H1 (cell line): ENCODE data around the gene MGMT. TPM values are rescaled to one million over a fixed set of nuclear protein-coding genes. Genes with fewer than 3 reads are reported as not detected.

Experiments used
- CTCF ChIA-PET: fragments of 300-600 bp; sonication (Branson Sonifier 250); formaldehyde crosslinking; loops from one replicate; lab custom pipeline; 2021; ENCODE audit not compliant: partially characterized antibody; lab: Charles Lee
- POLR2A ChIA-PET: fragments of 300-600 bp; sonication (Branson Sonifier 250); formaldehyde crosslinking; loops from one replicate; lab custom pipeline; 2021; ENCODE audit warnings: inconsistent platforms; ENCODE audit not compliant: partially characterized antibody; lab: Charles Lee
- DNase-seq, 2 experiments: peaks; one replicate each; pipeline versions ENCODE4 v3.0.0 to v3.0.0-alpha.2; 2010 to 2022; ENCODE audit warnings: low spot score in 2 of 2, low read depth in 1 of 2, mixed read lengths in 1 of 2
- FAIRE-seq: peaks from 2 replicates; lab custom pipeline; 2011; peaks lifted over from hg19 to GRCh38; lab: Jason Lieb, UNC
- H2AFZ ChIP-seq: 2 replicates; pipeline ENCODE4 v1.8.1; 2012; ENCODE audit warnings: low read length, inconsistent platforms
- H2AK5ac ChIP-seq: 2 replicates; pipeline ENCODE4 v1.6.1; 2013; ENCODE audit warnings: low read depth, low read length
- H2BK120ac ChIP-seq: replicated peaks from 2 replicates; pipeline ENCODE3; 2013; ENCODE audit warnings: low read depth, low read length, inconsistent platforms
- H2BK12ac ChIP-seq: 2 replicates; pipeline ENCODE4 v1.6.1; 2013; ENCODE audit warnings: low read depth, low read length
- H2BK15ac ChIP-seq: 2 replicates; pipeline ENCODE4 v1.6.1; 2013; ENCODE audit warnings: low read length
- H2BK20ac ChIP-seq: 2 replicates; pipeline ENCODE4 v1.6.1; 2013; ENCODE audit warnings: low read length
- H2BK5ac ChIP-seq: 2 replicates; pipeline ENCODE4 v1.6.1; 2013; ENCODE audit warnings: low read depth, low read length
- H3K14ac ChIP-seq: 2 replicates; pipeline ENCODE4 v1.6.1; 2013; ENCODE audit warnings: inconsistent platforms; ENCODE audit not compliant: insufficient read length
- H3K18ac ChIP-seq: 2 replicates; pipeline ENCODE4 v1.6.1; 2013; ENCODE audit warnings: low read length; ENCODE audit errors: extremely low read depth
- H3K23ac ChIP-seq: 2 replicates; pipeline ENCODE4 v1.6.1; 2013; ENCODE audit warnings: inconsistent platforms; ENCODE audit not compliant: insufficient read length
- H3K23me2 ChIP-seq: 2 replicates; pipeline ENCODE4 v1.6.1; 2013; ENCODE audit warnings: low read depth, low read length
- H3K27ac ChIP-seq: 2 replicates; pipeline ENCODE4 v1.6.1; 2011; ENCODE audit warnings: low read depth, low read length, inconsistent platforms
- H3K27me3 ChIP-seq, 4 experiments: replicated peaks in 1 of 4; 1 replicate in 1 of 4; 2 replicates in 3 of 4; pipeline versions ENCODE4 v1.6.1 to v1.8.1; 2011 to 2013; ENCODE audit warnings: low read length in 3 of 4, mild to moderate bottlenecking in 3 of 4, inconsistent platforms in 2 of 4, mixed read lengths in 2 of 4, moderate library complexity in 1 of 4; ENCODE audit not compliant: control insufficient read depth in 3 of 4, insufficient read depth in 3 of 4; ENCODE audit errors: extremely low read depth in 1 of 4
- H3K36me3 ChIP-seq, 4 experiments: 2 replicates each; pipeline versions ENCODE4 v1.6.1 to v1.8.1; 2011 to 2013; ENCODE audit warnings: mild to moderate bottlenecking in 4 of 4, low read length in 3 of 4, moderate library complexity in 2 of 4, control low read depth in 1 of 4, inconsistent platforms in 1 of 4; ENCODE audit not compliant: insufficient read depth in 4 of 4, control insufficient read depth in 2 of 4
- H3K4ac ChIP-seq: replicated peaks from 2 replicates; pipeline ENCODE3; 2013; ENCODE audit warnings: low read length, low read depth, mixed read lengths, inconsistent platforms; ENCODE audit not compliant: insufficient read length
- H3K4me1 ChIP-seq, 4 experiments: replicated peaks in 1 of 4; 1 replicate in 1 of 4; 2 replicates in 3 of 4; pipeline versions ENCODE4 v1.6.1 to v1.8.1; 2011 to 2013; ENCODE audit warnings: low read length in 3 of 4, inconsistent platforms in 2 of 4, mixed read lengths in 1 of 4; ENCODE audit not compliant: insufficient read depth in 4 of 4, control insufficient read depth in 3 of 4
- H3K4me2 ChIP-seq, 2 experiments: 2 replicates each; pipeline versions ENCODE4 v1.6.1 to v1.8.1; 2011 to 2013; ENCODE audit warnings: low read depth in 2 of 2, low read length in 2 of 2, control low read depth in 1 of 2, inconsistent platforms in 1 of 2, mild to moderate bottlenecking in 1 of 2; ENCODE audit not compliant: insufficient read depth in 1 of 2
- H3K4me3 ChIP-seq, 4 experiments: fragments of 200-600, 300-600 bp in 1 of 4; sonication (generic), shearing (Covaris generic), sonication (Bioruptor Twin) in 1 of 4; 2 replicates each; pipeline versions ENCODE4 v1.5.1 to v1.8.1; 2011 to 2016; ENCODE audit warnings: low read length in 4 of 4, low read depth in 3 of 4, control low read depth in 2 of 4, inconsistent platforms in 2 of 4, mild to moderate bottlenecking in 2 of 4, mixed read lengths in 1 of 4, moderate library complexity in 1 of 4; ENCODE audit not compliant: insufficient read depth in 2 of 4; ENCODE audit errors: extremely low read depth in 1 of 4
- H3K56ac ChIP-seq: replicated peaks from 2 replicates; pipeline ENCODE3; 2013; ENCODE audit warnings: low read depth, mild to moderate bottlenecking, mixed read lengths, low read length, inconsistent platforms; ENCODE audit not compliant: insufficient read length
- H3K79me1 ChIP-seq: 2 replicates; pipeline ENCODE4 v1.6.1; 2013; ENCODE audit warnings: low read depth, low read length, control low read depth
- H3K79me2 ChIP-seq, 2 experiments: 2 replicates each; pipeline versions ENCODE4 v1.6.1 to v1.8.1; 2012 to 2013; ENCODE audit warnings: low read length in 2 of 2, mild to moderate bottlenecking in 2 of 2, inconsistent platforms in 1 of 2; ENCODE audit not compliant: insufficient read depth in 2 of 2, control insufficient read depth in 1 of 2
- H3K9ac ChIP-seq, 4 experiments: replicated peaks in 1 of 4; 1 replicate in 1 of 4; 2 replicates in 3 of 4; pipeline versions ENCODE4 v1.6.1 to v1.8.1; 2011 to 2013; ENCODE audit warnings: low read depth in 3 of 4, low read length in 3 of 4, control low read depth in 2 of 4, mild to moderate bottlenecking in 2 of 4, moderate library complexity in 2 of 4, inconsistent platforms in 1 of 4; ENCODE audit errors: extremely low read depth in 1 of 4
- H3K9me3 ChIP-seq, 2 experiments: 2 replicates each; pipeline versions ENCODE4 v1.6.1 to v1.8.1; 2012 to 2013; ENCODE audit warnings: mild to moderate bottlenecking in 2 of 2, moderate library complexity in 2 of 2, control low read depth in 1 of 2, inconsistent platforms in 1 of 2, low read depth in 1 of 2, low read length in 1 of 2, mixed read lengths in 1 of 2; ENCODE audit not compliant: insufficient read depth in 2 of 2
- H4K20me1 ChIP-seq, 2 experiments: replicated peaks in 1 of 2; 2 replicates each; pipeline versions ENCODE3 to v1.8.1; 2011 to 2013; ENCODE audit warnings: inconsistent platforms in 2 of 2, low read length in 2 of 2, mild to moderate bottlenecking in 1 of 2; ENCODE audit not compliant: insufficient read depth in 2 of 2, control insufficient read depth in 1 of 2
- H4K5ac ChIP-seq: 2 replicates; pipeline ENCODE4 v1.6.1; 2013; ENCODE audit warnings: low read length, low read depth, mixed read lengths, inconsistent platforms; ENCODE audit not compliant: insufficient read length
- H4K8ac ChIP-seq: 2 replicates; pipeline ENCODE4 v1.8.0; 2013; ENCODE audit warnings: mild to moderate bottlenecking, moderate library complexity, low read length, inconsistent platforms; ENCODE audit not compliant: insufficient read depth; ENCODE audit errors: extremely low read depth
- H4K91ac ChIP-seq: replicated peaks from 2 replicates; pipeline ENCODE3; 2013; ENCODE audit warnings: low read length, mixed read lengths, inconsistent platforms; ENCODE audit not compliant: insufficient read length
- CBX5 ChIP-seq: fragments of 300-800, 300-1000 bp; sonication (generic); IDR thresholded peaks from 2 replicates; pipeline ENCODE4 v1.7.1; 2016; ENCODE audit warnings: antibody characterized with exemption, low read length, low read depth
- SP1 ChIP-seq: IDR thresholded peaks from 2 replicates; pipeline ENCODE4 v1.6.1; 2011; ENCODE audit warnings: low read depth, low read length
- WGBS, 2 experiments: shearing (Covaris generic) in 1 of 2; methylation state at CpG; one replicate each; pipeline versions ENCODE4 v1.1.6 to v1.1.7; 2013 to 2015; ENCODE audit warnings: low lambda C conversion rate in 2 of 2, mixed read lengths in 2 of 2, inconsistent platforms in 1 of 2, low coverage in 1 of 2, missing lambda C conversion rate in 1 of 2; ENCODE audit not compliant: insufficient replicate concordance in 2 of 2, insufficient coverage in 1 of 2, insufficient read length in 1 of 2; ENCODE audit errors: extremely low coverage in 1 of 2, missing lambda C conversion rate in 1 of 2; 5-methylcytosine and 5-hydroxymethylcytosine counted together
- polyA plus RNA-seq, 7 experiments: library from polyadenylated mRNA; depleted of rRNA in 3 of 7; stranded (reverse) in 5 of 7; unstranded in 2 of 7; fragments of >200 nt in 5 of 7; fragments of 200-250 nt in 2 of 7; gene quantifications; 1 replicate in 5 of 7; 2 replicates in 1 of 7; 4 replicates in 1 of 7; pipeline versions ENCODE4 v1.2.1 to v1.2.3, GENCODE V29; 2011 to 2013; ENCODE audit warnings: missing spikeins in 2 of 7, mixed read lengths in 2 of 7
- total RNA-seq: library from RNA; stranded (reverse); fragmentation: NEBNext Ultra II Directional; extraction: Animal tissue kit (Norgen Biotek cat#: 25700); gene quantifications from 2 replicates; pipeline ENCODE4 v1.2.1, GENCODE V29; 2021

The MGMT gene
- total and polyA plus RNA-seq, 2 of the 8 experiments (the other 6 are each of a cell fraction or from before 2014, with no cell fraction given): 9.9 to 10.7 TPM

- H3K79me2 ChIP-seq: no peaks in the 10 kb centered on the region
- no peak overlapping the region; the same call in 1 of the 2 replicates for H2BK5ac ChIP-seq
- ChIA-PET CTCF (interaction anchor here (0.6 to 4.8 kb wide), 12 partner anchors 9 to 510 kb away, joined by 3 to 38 read pairs (median 3); no protein-coding TSS in a partner anchor), POLR2A (no interaction called here)
- H2BK20ac ChIP-seq: no peak overlapping the region
- H4K91ac ChIP-seq: no peak overlapping the region
- H3K56ac ChIP-seq: no peak overlapping the region
- no peak overlapping the region for H2AK5ac ChIP-seq
- no peak overlapping the region for H2BK120ac ChIP-seq
- no peak overlapping the region for H2BK12ac ChIP-seq
- H3K18ac ChIP-seq: no peak overlapping the region; the same call in 1 of the 2 replicates
- no peak overlapping the region for H2BK15ac ChIP-seq
- no peak overlapping the region for H3K4me2 ChIP-seq
- H3K4me3 ChIP-seq: no peak overlapping the region
- H3K9ac ChIP-seq: no peak overlapping the region
- no peak overlapping the region for H4K8ac ChIP-seq
- peaks cover 0 to 6% (median 2%) of the 10 kb centered on the region in 4 experiments; a peak in 5 of 7 replicates for H3K4me1 ChIP-seq
- H3K79me1 ChIP-seq: no peaks in the 10 kb centered on the region
- H3K23me2 ChIP-seq: no peaks in the 10 kb centered on the region
- no peak overlapping the region for H2AFZ ChIP-seq
- DNase-seq: no peak
- WGBS, 2 experiments: 87% methylated on average over 6 of the region's 8 CpGs; no CpG with 5 or more reads in 1 of the 2 experiments
- no peak overlapping the region for H3K14ac ChIP-seq
- FAIRE-seq: no peak
- H3K27me3 ChIP-seq: no peaks in the 10 kb centered on the region
- H4K20me1 ChIP-seq: no peaks in the 10 kb centered on the region
- no peak overlapping the region for H3K4ac ChIP-seq
- H3K9me3 ChIP-seq: no peaks in the 10 kb centered on the region
- H3K36me3 ChIP-seq: no peaks in the 10 kb centered on the region
- H4K5ac ChIP-seq: no peak overlapping the region
- H3K23ac ChIP-seq: no peak overlapping the region
- H3K27ac ChIP-seq: no peak overlapping the region
- TF ChIP-seq SP1 (no peak), CBX5 (no peak)
These were observed 190.4 kb downstream of the MGMT start for GRCh38 chr10:129657297-129658017.
